Uterus (tissue), 4 donors: ENCODE measurements around the gene MLEC. TPM values are rescaled to one million over a fixed set of nuclear protein-coding genes. Genes with fewer than 3 reads are reported as not detected.

Experiments used
- DNase-seq, 2 donors: peaks; one replicate each; pipeline ENCODE4 v3.0.0-alpha.2; 2019 to 2020
- H3K27ac ChIP-seq, 2 donors: fragments of 200-600 bp; sonication (generic); 1 replicate in 1 of 2; 2 replicates in 1 of 2; pipeline ENCODE4 v1.5.1; 2016 to 2018
- H3K27me3 ChIP-seq, 2 donors: fragments of 200-600 bp; sonication (generic); one replicate each; pipeline ENCODE4 v1.5.1; 2018 to 2019; ENCODE audit warnings: control low read depth in 1 of 2
- H3K36me3 ChIP-seq, 2 donors: fragments of 200-600 bp; sonication (generic); one replicate each; pipeline ENCODE4 v1.5.1; 2019; ENCODE audit warnings: control low read depth in 1 of 2
- H3K4me1 ChIP-seq, 2 donors: fragments of 200-600 bp; sonication (generic); one replicate each; pipeline ENCODE4 v1.5.1; 2018 to 2019; ENCODE audit warnings: control low read depth in 1 of 2
- H3K4me3 ChIP-seq, 2 donors: fragments of 200-600 bp; sonication (generic); 1 replicate in 1 of 2; 2 replicates in 1 of 2; pipeline ENCODE4 v1.5.1; 2018 to 2019; ENCODE audit warnings: mild to moderate bottlenecking in 1 of 2
- H3K9me3 ChIP-seq, 2 donors: fragments of 200-600 bp; sonication (generic); one replicate each; pipeline ENCODE4 v1.5.1; 2019; ENCODE audit warnings: control low read depth in 1 of 2
- CTCF ChIP-seq, 4 experiments: fragments of 200-600 bp in 2 of 4; fragments of 450-650 bp in 2 of 4; sonication (generic) in 2 of 4; IDR thresholded peaks; one replicate each; pipeline ENCODE4 v1.5.1; 2016 to 2019; ENCODE audit warnings: antibody characterized with exemption in 4 of 4, mild to moderate bottlenecking in 2 of 4, moderate library complexity in 1 of 4
- POLR2A ChIP-seq, 2 donors: fragments of 450-650 bp; IDR thresholded peaks; one replicate each; pipeline ENCODE4 v1.6.1; 2016; ENCODE audit warnings: antibody characterized with exemption in 2 of 2, mild to moderate bottlenecking in 1 of 2, moderate library complexity in 1 of 2
- intact Hi-C: fragments of 100-400 bp; cut with DNase I; formaldehyde crosslinking; loops from one replicate; pipeline ENCODE4 v1.15.1; 2023; ENCODE audit warnings: low total_unique reads
- total RNA-seq, 4 donors: library from RNA; depleted of rRNA in 3 of 4; stranded (reverse); fragments of >200 nt in 3 of 4; gene quantifications; one replicate each; pipeline versions ENCODE4 v1.1.0 to v1.2.4, GENCODE V29; 2014 to 2023
- donor health status: DM: yes; HTN: yes; CAD: no.

MLEC gene
- total RNA-seq, 4 donors from 2014 or later: 15.6 to 108 (median 53.5) TPM

DNA sequence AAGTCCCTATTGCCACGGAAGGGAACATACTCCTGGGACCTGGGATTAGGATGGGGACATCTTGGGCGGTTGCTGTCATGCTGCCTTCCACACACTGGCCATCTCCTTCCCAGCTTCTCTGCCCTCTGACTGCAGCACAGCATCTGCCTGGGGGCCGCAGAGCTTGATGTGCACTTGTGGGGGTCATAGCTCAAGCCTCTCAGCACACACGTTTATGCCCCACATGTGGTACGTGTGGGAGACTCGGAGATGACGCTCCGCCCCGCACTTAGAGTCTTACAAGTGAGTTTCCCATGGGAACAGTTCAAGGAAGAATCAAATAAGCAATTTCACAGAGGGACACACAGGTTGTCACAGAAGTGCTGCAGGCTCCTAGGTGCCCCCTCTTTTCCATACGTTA is 47.3 kb downstream of the MLEC start:
- H3K9me3 ChIP-seq: no peaks in the 10 kb centered on the region
- H3K4me1 ChIP-seq: no peaks in the 10 kb centered on the region
- no peak overlapping the region for H3K27ac ChIP-seq
- no peak for DNase-seq
- no peaks in the 10 kb centered on the region for H3K27me3 ChIP-seq
- H3K4me3 ChIP-seq: no peak overlapping the region
- TF ChIP-seq POLR2A (IDR thresholded peaks at IDR 0.05): no peak
- no peak for TF ChIP-seq CTCF (IDR thresholded peaks at IDR 0.05)
- intact Hi-C loops: no loop called here
- H3K36me3 ChIP-seq: no peaks in the 10 kb centered on the region

GRCh38 chr12:120735181-120735580 is 48.2 kb downstream of the MLEC start:
- Histone ChIP-seq H3K9me3 (no peaks in the 10 kb centered on the region), H3K4me3 (no peak overlapping the region), H3K27me3 (no peaks in the 10 kb centered on the region), H3K36me3 (no peaks in the 10 kb centered on the region), H3K4me1 (no peaks in the 10 kb centered on the region), H3K27ac (no peak overlapping the region)
- DNase-seq: no peak
- no peak for TF ChIP-seq CTCF (IDR thresholded peaks at IDR 0.05)
- TF ChIP-seq POLR2A (IDR thresholded peaks at IDR 0.05): no peak
- intact Hi-C loops: no loop called here

- Histone ChIP-seq H3K4me3 (no peak overlapping the region), H3K9me3 (no peaks in the 10 kb centered on the region), H3K4me1 (no peaks in the 10 kb centered on the region), H3K27ac (no peak overlapping the region), H3K36me3 (no peaks in the 10 kb centered on the region), H3K27me3 (no peaks in the 10 kb centered on the region)
- intact Hi-C loops: no loop called here
- TF ChIP-seq CTCF (IDR thresholded peaks at IDR 0.05) (no peak), POLR2A (IDR thresholded peaks at IDR 0.05) (no peak)
- no peak for DNase-seq
Observed at GRCh38 chr12:120736404-120737331, 49.7 kb downstream of the MLEC start.

DNA sequence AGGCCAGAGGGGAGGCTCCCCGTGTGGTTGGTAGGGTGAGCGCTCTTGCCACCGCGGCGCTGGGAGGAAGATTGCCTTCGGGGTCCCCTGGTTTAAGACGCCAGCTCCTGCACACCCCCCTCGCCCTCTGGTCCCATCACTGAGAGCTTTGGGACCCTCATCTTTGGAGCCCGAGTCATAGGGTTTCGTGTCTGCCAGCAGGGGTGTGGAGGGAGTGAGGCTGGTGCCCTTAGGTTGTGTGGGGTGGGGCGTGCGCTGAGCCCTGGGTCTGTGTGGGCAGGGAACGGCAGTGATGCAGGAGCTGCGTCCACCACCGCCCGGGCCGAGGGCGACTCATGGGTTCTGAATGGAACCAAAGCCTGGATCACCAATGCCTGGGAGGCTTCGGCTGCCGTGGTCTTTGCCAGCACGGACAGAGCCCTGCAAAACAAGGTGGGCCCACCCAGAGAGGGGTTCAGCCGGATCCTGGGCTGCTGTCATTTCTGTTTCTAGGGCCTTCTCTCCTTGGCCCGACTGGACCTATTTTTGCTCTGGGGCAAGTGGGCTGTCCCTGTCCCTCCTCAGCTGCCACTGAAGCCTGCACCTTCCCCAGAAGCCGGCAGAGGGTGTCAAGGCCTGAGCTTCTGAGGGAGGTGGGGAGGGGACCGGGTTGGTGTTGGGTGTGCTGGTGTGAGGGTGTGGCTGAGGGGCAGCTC is 50.8 kb downstream of the MLEC start:
- Histone ChIP-seq H3K27ac (no peak overlapping the region), H3K36me3 (no peaks in the 10 kb centered on the region), H3K27me3 (no peaks in the 10 kb centered on the region), H3K4me1 (no peaks in the 10 kb centered on the region), H3K4me3 (no peak overlapping the region), H3K9me3 (no peaks in the 10 kb centered on the region)
- intact Hi-C loops: no loop called here
- DNase-seq: no peak
- TF ChIP-seq CTCF (IDR thresholded peaks at IDR 0.05) (no peak), POLR2A (IDR thresholded peaks at IDR 0.05) (no peak)
